Epithelial cell of proximal tubule (primary cell): ENCODE measurements around the gene KREMEN2. TPM values are rescaled to one million over a fixed set of nuclear protein-coding genes. Genes with fewer than 3 reads are reported as not detected.

Experiments used
- DNase-seq: peaks from one replicate; pipeline ENCODE4 v3.0.0-alpha.2; 2011; ENCODE audit warnings: low read depth
- H3K4me3 ChIP-seq: 2 replicates; pipeline ENCODE4 v1.5.1; 2011; ENCODE audit warnings: low read depth, mild to moderate bottlenecking, low read length
- total RNA-seq: library from RNA; depleted of rRNA; stranded (reverse); fragments of >200 nt; gene quantifications from 2 replicates; pipeline ENCODE4 v1.2.3, GENCODE V29; 2015
- TF ChIP-seq, protein P1 (sequence below): conservative IDR thresholded peaks from 2 replicates; pipeline ENCODE4 v1.5.1; 2012; ENCODE audit warnings: low read depth, mild to moderate bottlenecking, low read length

Gene KREMEN2, protein sequence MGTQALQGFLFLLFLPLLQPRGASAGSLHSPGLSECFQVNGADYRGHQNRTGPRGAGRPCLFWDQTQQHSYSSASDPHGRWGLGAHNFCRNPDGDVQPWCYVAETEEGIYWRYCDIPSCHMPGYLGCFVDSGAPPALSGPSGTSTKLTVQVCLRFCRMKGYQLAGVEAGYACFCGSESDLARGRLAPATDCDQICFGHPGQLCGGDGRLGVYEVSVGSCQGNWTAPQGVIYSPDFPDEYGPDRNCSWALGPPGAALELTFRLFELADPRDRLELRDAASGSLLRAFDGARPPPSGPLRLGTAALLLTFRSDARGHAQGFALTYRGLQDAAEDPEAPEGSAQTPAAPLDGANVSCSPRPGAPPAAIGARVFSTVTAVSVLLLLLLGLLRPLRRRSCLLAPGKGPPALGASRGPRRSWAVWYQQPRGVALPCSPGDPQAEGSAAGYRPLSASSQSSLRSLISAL
- total RNA-seq: 0.72 and 4.2 TPM in 2 replicates

DNA sequence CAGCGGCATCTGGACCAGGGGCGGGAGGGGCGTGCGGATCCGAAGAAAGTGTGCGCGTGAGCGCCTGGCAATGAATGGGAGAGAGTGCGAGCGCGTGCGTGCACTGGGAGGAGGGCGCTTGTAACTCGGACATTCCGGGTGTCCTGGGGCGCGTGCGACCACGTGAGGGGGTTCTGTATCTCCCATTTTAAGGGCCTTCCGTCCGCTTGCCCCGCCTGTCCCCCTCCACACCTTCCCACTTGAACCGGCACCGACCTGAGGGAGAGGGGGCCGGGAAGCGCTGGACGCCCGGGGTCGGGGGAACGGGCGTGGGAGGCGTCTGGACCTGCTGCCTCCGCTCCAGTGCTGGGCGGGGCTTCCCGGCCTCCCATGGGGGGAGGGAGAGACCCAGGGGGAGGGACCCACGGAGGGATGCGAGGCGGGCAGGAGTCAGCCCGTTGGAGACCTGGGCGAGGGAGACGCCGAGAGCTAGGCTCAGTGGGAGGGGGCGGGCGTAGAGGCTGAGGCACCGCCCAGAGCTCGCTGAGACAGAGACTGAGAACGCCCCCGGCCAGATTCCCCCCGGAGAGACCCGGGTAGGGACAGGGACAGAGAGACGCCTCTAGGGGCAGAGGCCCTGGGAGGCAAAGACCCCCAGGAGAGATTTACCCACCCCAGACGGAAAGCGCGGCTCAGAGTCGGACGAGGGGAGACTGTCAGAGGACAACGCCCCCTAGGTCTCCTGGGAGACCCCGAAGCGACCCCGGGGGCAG is at the start of gene KREMEN2:
TSS of gene KREMEN2 (plus strand) at position 553 of the 752 bp plus-strand sequence. CDS start 246 bp downstream, outside the sequence.
- TF ChIP-seq, protein P1, sequence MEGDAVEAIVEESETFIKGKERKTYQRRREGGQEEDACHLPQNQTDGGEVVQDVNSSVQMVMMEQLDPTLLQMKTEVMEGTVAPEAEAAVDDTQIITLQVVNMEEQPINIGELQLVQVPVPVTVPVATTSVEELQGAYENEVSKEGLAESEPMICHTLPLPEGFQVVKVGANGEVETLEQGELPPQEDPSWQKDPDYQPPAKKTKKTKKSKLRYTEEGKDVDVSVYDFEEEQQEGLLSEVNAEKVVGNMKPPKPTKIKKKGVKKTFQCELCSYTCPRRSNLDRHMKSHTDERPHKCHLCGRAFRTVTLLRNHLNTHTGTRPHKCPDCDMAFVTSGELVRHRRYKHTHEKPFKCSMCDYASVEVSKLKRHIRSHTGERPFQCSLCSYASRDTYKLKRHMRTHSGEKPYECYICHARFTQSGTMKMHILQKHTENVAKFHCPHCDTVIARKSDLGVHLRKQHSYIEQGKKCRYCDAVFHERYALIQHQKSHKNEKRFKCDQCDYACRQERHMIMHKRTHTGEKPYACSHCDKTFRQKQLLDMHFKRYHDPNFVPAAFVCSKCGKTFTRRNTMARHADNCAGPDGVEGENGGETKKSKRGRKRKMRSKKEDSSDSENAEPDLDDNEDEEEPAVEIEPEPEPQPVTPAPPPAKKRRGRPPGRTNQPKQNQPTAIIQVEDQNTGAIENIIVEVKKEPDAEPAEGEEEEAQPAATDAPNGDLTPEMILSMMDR: no peak
- no peak for DNase-seq
- peak within 1 kb of the TSS; percentile 44 for H3K4me3 ChIP-seq

- TF ChIP-seq, protein P1: no peak
- H3K4me3 ChIP-seq: no peak overlapping the region
- DNase-seq: no peak
These were observed 48.7 kb upstream of the KREMEN2 start for GRCh38 chr16:2915196-2915929.

GRCh38 chr16:2919511-2920255 is 44.4 kb upstream of the KREMEN2 start:
- TF ChIP-seq, protein P1: peak; percentile 80
- DNase-seq: no peak
- no peak overlapping the region for H3K4me3 ChIP-seq

GRCh38 chr16:2923481-2923880 is 40.6 kb upstream of the KREMEN2 start:
- TF ChIP-seq, protein P1: no peak
- no peak overlapping the region for H3K4me3 ChIP-seq
- no peak for DNase-seq

DNA sequence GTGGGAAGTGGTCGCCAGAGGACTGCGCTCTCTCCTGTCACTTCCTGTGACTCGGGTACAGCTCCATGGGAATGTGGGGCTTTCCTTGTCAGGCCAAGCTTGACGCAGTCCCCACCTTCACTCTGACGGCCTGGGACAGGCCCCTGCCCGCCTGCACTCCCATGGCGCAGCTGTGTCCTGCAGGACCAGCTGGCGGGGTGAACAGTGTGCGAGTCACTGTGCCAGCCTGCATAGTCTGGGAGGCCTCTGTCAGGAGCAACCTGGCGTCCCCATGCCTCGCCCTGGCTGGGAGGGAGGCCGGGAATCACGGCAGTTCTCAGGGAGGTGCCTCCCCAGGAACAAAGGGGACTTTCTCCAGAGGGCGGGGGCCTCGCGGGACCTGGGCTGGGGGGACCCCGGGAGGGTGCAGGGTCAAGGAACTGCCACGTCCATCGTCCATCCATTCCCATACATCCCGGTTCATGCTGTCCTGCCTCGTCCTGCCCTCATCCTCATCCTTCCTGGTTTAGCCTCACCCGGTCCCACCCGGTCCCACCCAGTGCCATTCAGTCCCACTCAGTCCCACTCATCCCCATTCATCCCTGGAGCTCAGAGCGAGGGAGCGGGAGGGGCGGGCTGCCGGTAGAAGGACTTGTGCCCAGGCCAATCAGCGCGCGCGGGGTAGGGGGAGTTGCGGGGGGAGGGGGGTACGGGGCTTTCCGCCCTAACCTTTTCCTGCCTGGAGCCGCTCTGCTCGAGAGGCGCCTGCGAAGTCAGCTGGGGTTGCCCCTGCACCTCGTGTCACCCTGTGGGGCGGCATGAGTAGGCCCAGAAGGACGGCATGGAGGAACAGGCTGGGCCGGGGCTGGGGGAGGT is 38.9 kb upstream of the KREMEN2 start:
- no peak overlapping the region for H3K4me3 ChIP-seq
- DNase-seq: no peak
- TF ChIP-seq, protein P1: no peak
